Hepatocyte (in vitro differentiated cells): ENCODE data around the gene CDHR2.

Source experiments
- CTCF ChIP-seq: fragments of 200-600 bp; sonication (generic); IDR thresholded peaks from 2 replicates; pipeline ENCODE4 v1.5.1; 2016; ENCODE audit warnings: antibody characterized with exemption, mild to moderate bottlenecking; ENCODE audit not compliant: poor library complexity
- EZH2 ChIP-seq: fragments of 200-600 bp; sonication (generic); IDR thresholded peaks from 2 replicates; pipeline ENCODE4 v1.6.1; 2016; ENCODE audit warnings: antibody characterized with exemption, mild to moderate bottlenecking, borderline replicate concordance

- no peak for TF ChIP-seq CTCF
- no peak for TF ChIP-seq EZH2
These were observed 57.7 kb downstream of the CDHR2 start for GRCh38 chr5:176606875-176607274.
